NCI-H526 treated with DMSO at 0.1 percent for 48 hours (cell line): ENCODE measurements around the gene CALHM4.

Experiments
- DNase-seq: peaks from one replicate; lab custom pipeline; 2025; lab: John Stamatoyannopoulos, UW

The CALHM4 gene, protein sequence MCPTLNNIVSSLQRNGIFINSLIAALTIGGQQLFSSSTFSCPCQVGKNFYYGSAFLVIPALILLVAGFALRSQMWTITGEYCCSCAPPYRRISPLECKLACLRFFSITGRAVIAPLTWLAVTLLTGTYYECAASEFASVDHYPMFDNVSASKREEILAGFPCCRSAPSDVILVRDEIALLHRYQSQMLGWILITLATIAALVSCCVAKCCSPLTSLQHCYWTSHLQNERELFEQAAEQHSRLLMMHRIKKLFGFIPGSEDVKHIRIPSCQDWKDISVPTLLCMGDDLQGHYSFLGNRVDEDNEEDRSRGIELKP

GRCh38 chr6:116553451-116553850, at the start of gene CALHM4:
Gene CALHM4, plus strand, starts transcription at chr6:116553751. Its CDS starts 43 bp downstream, at chr6:116553794.
- no peak for DNase-seq

- no peak for DNase-seq
Observed at GRCh38 chr6:116507324-116507723, 46.2 kb upstream of the CALHM4 start.

GRCh38 chr6:116508527-116508926, 45.0 kb upstream of the CALHM4 start:
- no peak for DNase-seq

- no peak for DNase-seq
Observed at GRCh38 chr6:116511424-116512110, 42.0 kb upstream of the CALHM4 start, which contains the start of gene CALHM5. Gene CALHM5, plus strand, starts transcription at chr6:116511639. Its CDS starts 58 bp downstream, at chr6:116511697.

GRCh38 chr6:116512111-116512559, 41.4 kb upstream of the CALHM4 start:
- DNase-seq: no peak

DNA sequence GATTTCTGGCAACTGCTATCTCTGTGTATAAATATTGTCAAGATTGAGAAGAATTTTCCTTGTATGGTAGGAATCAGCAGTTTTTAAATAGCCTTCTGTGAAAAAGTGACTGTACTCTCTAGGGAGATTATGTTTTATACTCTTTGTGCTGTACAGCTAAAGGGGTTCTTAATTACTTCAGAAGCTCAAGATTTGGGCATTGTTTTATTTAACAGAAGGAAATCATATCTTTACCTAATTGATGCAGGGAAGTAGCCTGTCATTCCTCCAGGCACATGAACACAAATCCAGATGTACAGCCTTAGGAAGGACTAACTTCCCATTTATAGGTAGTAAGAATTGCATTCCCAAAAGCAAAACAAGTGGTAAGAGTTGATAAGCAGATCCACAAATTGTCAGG, 40.8 kb upstream of the CALHM4 start:
- no peak for DNase-seq

DNA sequence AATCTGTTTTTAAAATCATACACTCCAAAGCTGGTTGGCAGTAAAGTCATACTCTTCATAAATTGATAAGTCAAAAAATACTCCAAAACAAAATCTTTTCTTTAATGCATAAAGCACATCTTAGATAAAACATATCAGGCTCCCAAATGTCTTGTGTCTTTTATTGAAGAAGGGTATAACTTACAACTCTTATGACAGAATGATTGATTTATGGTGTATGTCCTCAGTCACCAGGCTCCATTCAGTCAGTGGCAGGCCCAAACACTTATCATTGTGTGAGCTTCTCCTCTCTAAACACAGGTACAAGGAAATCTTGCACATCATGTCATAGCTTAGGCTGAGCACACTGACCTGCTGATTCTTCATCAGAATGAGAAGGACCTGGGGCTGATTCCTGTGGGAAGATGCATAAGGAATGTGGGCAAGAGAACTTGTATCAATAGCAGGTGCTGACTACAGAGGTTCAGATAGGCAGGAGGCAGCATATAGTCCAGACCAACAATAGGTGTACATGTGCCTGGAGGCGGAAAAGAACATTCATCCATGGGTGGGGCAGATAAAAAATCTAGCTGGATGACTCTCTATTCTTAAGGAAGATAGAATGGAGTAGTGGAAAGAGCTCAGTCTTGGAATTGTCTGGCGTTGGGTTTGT, 40.2 kb upstream of the CALHM4 start:
- DNase-seq: no peak

DNA sequence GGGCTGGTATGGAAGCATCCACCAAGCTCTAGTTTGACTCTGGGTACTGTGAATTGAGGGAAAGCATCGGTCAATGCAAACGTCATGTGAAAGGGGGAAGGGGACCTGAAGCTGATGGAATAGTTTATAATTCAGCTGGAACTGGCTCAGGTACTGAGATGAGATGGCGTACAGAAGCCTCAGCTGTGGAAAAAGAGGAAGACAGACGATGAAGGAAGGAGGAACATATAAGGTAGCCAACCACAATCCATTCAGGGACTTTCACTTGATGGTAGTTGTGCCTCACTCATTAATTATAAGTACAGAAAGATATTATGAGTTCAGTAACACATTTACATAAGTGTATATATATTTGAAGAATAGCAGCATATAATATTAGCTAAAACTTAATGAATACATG, 39.4 kb upstream of the CALHM4 start:
- no peak for DNase-seq

GRCh38 chr6:116515141-116515540, 38.4 kb upstream of the CALHM4 start:
- no peak for DNase-seq

GRCh38 chr6:116518621-116519368, 34.8 kb upstream of the CALHM4 start:
- no peak for DNase-seq

DNA sequence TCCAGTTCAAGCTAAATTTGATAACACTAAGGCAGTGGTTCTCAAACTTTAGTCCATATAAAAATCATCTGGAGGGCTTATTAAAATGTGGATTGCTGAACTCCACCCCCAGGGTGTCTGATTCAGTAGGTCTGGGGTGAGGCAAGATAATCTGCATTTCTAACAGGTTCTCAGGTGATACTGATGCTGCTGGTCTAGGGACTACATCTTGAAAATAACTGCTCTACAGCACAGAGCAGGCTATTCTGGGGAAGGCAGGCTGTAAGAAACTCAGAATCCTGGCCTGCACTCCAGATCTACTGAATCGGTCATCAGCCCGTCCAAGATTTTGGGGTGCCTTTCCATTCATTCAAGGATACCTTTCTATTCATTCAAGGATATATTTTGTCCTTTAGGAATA, 30.7 kb upstream of the CALHM4 start:
- DNase-seq: no peak

DNA sequence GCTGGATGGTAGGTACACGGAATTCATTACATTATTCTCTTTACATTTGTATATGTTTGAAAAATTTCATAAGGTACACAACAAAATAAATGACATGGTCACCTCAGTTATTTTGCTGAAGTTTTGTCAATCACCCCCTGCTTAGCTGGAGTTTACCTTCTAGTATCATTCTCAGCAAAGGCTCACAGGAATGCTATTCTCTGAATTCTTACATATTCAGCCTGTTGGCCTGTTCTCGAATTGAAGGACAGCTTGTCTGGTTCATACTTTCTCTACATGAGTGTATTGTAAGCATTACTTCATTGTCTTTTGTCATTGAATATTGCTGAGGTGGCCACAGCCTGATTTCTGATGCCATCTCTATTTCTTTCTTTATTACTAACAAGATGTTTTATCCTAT, 29.3 kb upstream of the CALHM4 start:
- no peak for DNase-seq

DNA sequence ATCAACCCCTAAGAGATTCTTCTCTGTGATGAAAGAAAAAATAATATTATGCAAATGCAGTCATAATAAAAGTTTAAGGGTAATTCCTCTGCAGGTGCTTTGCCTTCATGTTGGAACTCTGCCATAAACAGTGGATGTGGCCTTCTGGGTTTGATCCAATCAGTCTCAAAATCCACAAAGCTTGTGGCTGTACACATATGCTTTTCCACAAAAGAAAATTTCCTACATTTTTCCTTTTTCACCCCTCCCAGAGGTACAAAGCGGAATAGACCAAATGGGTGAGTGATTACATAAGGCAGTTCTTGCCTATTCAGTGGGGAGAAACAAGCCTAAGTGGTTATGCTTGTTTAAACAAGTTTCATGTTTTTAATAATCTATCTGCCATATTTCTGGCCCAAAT, 25.4 kb upstream of the CALHM4 start:
- peak; percentile 25 for DNase-seq

DNA sequence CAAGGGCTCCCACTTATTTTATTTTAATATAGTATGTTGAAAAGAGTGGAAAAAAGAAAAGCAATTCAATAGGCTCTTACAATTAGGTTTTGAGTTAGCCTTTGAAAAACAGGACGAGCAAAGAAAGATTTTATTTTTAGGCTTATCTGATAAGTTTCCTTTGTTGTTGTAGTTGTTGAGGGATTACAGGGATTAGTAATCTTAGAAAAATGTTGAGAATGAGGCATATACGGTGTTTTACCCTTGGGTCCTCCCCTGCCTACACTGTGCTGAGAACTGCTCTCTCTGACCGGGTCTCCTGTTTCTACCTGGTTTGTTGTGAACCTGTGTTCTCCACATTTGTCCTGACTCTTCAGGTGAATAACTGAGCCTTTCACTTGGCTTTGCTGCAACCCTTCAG, 24.8 kb upstream of the CALHM4 start:
- no peak for DNase-seq

DNA sequence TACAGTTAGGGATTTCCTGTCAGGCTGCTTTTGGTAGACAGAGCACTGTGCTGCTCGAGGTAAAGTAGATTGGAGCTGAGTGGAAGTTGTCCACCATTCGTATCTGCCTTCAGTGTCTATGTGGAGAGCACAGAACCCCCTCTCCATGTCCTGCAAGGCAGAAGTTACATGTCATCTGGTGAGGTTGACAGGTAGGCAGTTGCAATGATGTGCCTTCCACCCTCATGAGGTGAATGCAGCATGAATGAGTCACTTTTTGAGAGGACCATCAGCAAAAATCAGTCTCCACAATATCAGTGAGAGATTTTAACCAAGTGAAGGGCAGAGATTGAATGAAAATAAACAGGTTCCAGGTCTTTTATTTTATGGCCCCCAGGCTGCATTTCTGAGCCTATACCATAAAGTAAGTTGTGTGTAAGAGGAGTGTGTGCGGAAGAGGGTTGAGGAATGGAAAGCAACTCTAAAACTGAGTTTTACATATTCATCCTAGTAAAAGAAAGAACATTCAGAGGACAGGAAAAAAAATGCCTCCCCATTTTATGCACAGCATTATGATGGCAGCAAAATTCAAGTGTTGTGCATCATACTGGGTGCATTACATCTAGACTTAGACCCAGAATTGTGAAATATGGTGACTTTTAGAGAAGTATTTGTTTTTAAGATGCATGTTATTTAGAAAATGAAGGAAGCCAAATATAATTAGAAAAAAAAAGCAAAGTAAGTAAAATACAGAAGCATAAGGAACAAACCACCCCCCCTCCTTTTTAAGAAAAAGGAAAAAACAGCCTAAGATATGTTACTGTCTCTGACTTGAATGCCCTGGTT, 23.9 kb upstream of the CALHM4 start:
- DNase-seq: no peak

DNA sequence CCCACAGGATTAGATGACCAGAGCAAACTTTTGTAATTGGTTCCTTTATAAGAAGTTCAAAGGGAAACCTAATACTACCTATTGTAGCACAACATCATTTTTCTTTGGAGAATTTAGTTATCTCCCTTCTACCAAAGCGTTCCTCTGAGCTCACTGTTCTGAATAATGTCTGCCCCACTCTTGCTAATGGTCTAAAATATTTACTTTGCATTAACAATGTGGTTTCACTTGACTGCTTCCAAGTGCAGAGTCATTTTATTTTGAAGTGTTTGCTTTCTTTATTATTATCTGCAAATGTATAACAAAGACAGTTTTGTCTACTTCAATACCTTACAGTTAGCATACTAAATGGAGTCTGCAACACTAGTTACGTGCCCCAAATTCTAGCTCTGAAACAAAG, 23.1 kb upstream of the CALHM4 start:
- peak; percentile 91 for DNase-seq

GRCh38 chr6:116531675-116532570, 21.6 kb upstream of the CALHM4 start:
- DNase-seq: peak; percentile 35

GRCh38 chr6:116533233-116533957, 20.2 kb upstream of the CALHM4 start:
- no peak for DNase-seq

GRCh38 chr6:116535109-116535508, 18.4 kb upstream of the CALHM4 start:
- DNase-seq: no peak

DNA sequence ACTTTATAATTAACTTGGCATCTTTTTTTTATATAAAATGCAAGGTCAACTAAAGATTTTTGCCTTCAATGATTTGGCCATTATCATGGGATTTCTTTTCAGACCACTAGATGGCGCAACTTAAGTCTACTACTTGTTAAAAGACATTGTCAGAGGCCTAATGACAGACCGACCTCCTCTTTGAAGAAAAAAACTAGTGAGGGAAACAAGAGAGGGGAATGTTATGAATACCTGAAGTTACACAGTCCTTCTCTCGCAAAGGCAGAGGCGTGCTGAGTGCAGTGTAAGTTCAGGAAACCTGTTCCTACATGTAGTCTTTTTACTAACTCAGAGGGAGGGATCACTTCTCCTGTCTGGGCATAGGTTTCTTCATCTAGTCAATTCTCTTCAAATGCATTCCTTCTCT, 17.3 kb upstream of the CALHM4 start:
- peak; percentile 29 for DNase-seq
